DOHH2 (cell line): ENCODE results near the gene SLC26A6.

Source experiments
- H3F3A ChIP-seq: fragments of 200-600 bp; sonication (generic), shearing (Covaris generic); 2 replicates; pipeline ENCODE4 v1.6.0; 2016; ENCODE audit warnings: antibody characterized with exemption, mild to moderate bottlenecking; ENCODE audit not compliant: control insufficient read depth, insufficient read depth
- H3K27ac ChIP-seq: fragments of 200-600 bp; sonication (generic); 2 replicates; pipeline ENCODE4 v1.5.1; 2014; ENCODE audit warnings: low read depth, mild to moderate bottlenecking, low read length, moderate library complexity
- H3K27me3 ChIP-seq: fragments of 200-600 bp; sonication (generic); 2 replicates; pipeline ENCODE4 v1.6.1; 2014; ENCODE audit warnings: mild to moderate bottlenecking, low read length, mixed read lengths; ENCODE audit not compliant: control insufficient read depth
- H3K36me3 ChIP-seq: fragments of 200-600 bp; sonication (generic); 2 replicates; pipeline ENCODE4 v1.6.1; 2014; ENCODE audit warnings: mild to moderate bottlenecking, low read length, moderate library complexity, mixed read lengths; ENCODE audit not compliant: control insufficient read depth
- H3K4me1 ChIP-seq: fragments of 200-600 bp; sonication (generic); 2 replicates; pipeline ENCODE4 v1.6.1; 2014; ENCODE audit warnings: mild to moderate bottlenecking, low read length, mixed read lengths; ENCODE audit not compliant: control insufficient read depth
- H3K4me2 ChIP-seq: fragments of 200-600 bp; sonication (generic); 2 replicates; pipeline ENCODE4 v1.6.0; 2014; ENCODE audit warnings: mild to moderate bottlenecking, low read length, moderate library complexity
- H3K4me3 ChIP-seq: fragments of 200-600 bp; sonication (generic); 2 replicates; pipeline ENCODE4 v1.5.1; 2014; ENCODE audit warnings: mild to moderate bottlenecking, low read length, mixed read lengths
- H3K79me2 ChIP-seq: fragments of 200-600 bp; sonication (generic); 2 replicates; pipeline ENCODE4 v1.6.1; 2014; ENCODE audit warnings: mild to moderate bottlenecking, low read length, mixed read lengths; ENCODE audit not compliant: control insufficient read depth
- H3K9me2 ChIP-seq: fragments of 200-600 bp; sonication (generic); replicated peaks from 2 replicates; pipeline ENCODE4 v1.6.1; 2014; ENCODE audit warnings: mild to moderate bottlenecking, low read length, mixed read lengths; ENCODE audit not compliant: control insufficient read depth
- H3K9me3 ChIP-seq: fragments of 200-600 bp; sonication (generic); 2 replicates; pipeline ENCODE4 v1.6.1; 2014; ENCODE audit warnings: antibody characterized with exemption, low read length, mixed read lengths; ENCODE audit not compliant: control insufficient read depth, insufficient read depth
- H4K20me1 ChIP-seq: fragments of 200-600 bp; sonication (generic); 2 replicates; pipeline ENCODE4 v1.6.0; 2014; ENCODE audit warnings: low read depth, mild to moderate bottlenecking, antibody characterized with exemption, low read length, moderate library complexity; ENCODE audit not compliant: control insufficient read depth, insufficient read depth
- EZH2phosphoT487 ChIP-seq: fragments of 200-600 bp; sonication (generic); IDR thresholded peaks from 2 replicates; pipeline ENCODE4 v1.6.1; 2017; ENCODE audit warnings: borderline replicate concordance, mild to moderate bottlenecking, antibody characterized with exemption, low read length, moderate library complexity, mixed read lengths
- TF ChIP-seq, protein P1 (sequence below): fragments of 200-600 bp; sonication (generic); IDR thresholded peaks from one replicate; pipeline ENCODE4 v1.5.1; 2014; ENCODE audit warnings: antibody characterized with exemption, mild to moderate bottlenecking, low read depth, low read length; ENCODE audit not compliant: poor library complexity, severe bottlenecking

Gene SLC26A6

DNA sequence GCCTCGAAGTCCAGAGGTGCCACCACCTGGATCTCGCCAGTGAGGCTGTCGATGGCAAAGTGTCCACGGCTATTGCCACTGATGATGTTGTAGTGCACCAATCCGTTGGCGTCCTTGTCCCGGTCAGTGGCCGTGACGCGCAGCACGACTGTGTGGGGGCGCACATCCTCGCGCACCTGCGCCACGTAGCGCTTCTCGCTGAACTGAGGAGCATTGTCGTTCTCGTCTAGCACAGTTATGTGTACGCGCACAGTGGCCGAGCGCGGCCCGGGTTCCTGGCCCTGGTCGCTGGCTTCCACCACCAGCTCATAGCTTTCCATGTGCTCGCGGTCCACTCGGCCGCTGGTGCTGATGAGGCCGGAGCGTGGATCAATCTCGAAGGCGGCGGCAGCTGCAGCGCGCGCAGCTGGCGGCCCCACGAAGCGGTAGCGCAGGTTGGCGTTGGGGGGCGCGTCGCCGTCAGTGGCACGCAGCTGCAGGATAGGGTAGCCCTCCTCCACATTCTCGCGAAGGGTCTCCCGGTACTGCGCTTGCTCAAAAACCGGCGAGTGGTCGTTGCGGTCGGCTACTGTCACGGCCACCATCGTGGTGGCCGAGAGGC is 25.6 kb upstream of the SLC26A6 start:
- Histone ChIP-seq H3K79me2 (no peaks in the 10 kb centered on the region), H3K4me1 (peaks cover 16% of the 10 kb centered on the region), H3K36me3 (no peaks in the 10 kb centered on the region), H3K27me3 (no peaks in the 10 kb centered on the region), H3K27ac (no peak overlapping the region), H3K9me3 (no peaks in the 10 kb centered on the region), H3K4me3 (peak overlapping the region; percentile 64), H4K20me1 (0 out of 2 replicates have a peak, but pooled peaks cover 3% of the 10 kb centered on the region), H3K9me2 (no peaks in the 10 kb centered on the region), H3F3A (no peaks in the 10 kb centered on the region), H3K4me2 (peak overlapping the region; percentile 63)
- TF ChIP-seq, protein P1, sequence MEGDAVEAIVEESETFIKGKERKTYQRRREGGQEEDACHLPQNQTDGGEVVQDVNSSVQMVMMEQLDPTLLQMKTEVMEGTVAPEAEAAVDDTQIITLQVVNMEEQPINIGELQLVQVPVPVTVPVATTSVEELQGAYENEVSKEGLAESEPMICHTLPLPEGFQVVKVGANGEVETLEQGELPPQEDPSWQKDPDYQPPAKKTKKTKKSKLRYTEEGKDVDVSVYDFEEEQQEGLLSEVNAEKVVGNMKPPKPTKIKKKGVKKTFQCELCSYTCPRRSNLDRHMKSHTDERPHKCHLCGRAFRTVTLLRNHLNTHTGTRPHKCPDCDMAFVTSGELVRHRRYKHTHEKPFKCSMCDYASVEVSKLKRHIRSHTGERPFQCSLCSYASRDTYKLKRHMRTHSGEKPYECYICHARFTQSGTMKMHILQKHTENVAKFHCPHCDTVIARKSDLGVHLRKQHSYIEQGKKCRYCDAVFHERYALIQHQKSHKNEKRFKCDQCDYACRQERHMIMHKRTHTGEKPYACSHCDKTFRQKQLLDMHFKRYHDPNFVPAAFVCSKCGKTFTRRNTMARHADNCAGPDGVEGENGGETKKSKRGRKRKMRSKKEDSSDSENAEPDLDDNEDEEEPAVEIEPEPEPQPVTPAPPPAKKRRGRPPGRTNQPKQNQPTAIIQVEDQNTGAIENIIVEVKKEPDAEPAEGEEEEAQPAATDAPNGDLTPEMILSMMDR: no peak
- TF ChIP-seq EZH2phosphoT487: no peak

DNA sequence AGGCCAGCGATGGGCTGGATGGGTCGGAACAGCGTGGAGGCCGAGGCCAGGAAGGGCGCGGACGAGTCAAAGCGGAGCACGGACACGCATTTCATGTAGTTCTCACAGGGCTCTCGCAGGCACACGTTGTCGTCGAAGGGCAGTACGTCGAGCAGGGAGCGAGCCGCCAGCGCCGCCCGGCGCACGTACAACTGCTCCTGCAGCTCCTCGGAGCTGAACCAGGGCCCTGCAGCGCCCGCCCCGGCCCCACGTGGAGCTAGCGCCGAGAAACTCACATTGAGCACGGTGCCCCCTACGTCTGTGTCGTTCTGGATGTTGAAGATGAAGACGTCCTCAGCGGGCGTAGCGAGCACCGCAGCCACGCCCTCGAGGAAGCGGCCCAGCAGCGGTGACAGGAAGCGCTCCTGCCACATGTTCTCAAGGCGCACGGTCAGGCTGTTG is 21.6 kb upstream of the SLC26A6 start:
- Histone ChIP-seq H3K27ac (no peak overlapping the region), H3K27me3 (no peaks in the 10 kb centered on the region), H3K4me3 (peak overlapping the region; percentile 82), H3K9me2 (no peaks in the 10 kb centered on the region), H3K4me2 (peak overlapping the region; percentile 75), H3F3A (no peaks in the 10 kb centered on the region), H3K4me1 (peaks cover 38% of the 10 kb centered on the region), H3K36me3 (no peaks in the 10 kb centered on the region), H4K20me1 (0 out of 2 replicates have a peak, but pooled peaks cover 3% of the 10 kb centered on the region), H3K9me3 (no peaks in the 10 kb centered on the region), H3K79me2 (no peaks in the 10 kb centered on the region)
- TF ChIP-seq EZH2phosphoT487: no peak
- TF ChIP-seq, protein P1: no peak

DNA sequence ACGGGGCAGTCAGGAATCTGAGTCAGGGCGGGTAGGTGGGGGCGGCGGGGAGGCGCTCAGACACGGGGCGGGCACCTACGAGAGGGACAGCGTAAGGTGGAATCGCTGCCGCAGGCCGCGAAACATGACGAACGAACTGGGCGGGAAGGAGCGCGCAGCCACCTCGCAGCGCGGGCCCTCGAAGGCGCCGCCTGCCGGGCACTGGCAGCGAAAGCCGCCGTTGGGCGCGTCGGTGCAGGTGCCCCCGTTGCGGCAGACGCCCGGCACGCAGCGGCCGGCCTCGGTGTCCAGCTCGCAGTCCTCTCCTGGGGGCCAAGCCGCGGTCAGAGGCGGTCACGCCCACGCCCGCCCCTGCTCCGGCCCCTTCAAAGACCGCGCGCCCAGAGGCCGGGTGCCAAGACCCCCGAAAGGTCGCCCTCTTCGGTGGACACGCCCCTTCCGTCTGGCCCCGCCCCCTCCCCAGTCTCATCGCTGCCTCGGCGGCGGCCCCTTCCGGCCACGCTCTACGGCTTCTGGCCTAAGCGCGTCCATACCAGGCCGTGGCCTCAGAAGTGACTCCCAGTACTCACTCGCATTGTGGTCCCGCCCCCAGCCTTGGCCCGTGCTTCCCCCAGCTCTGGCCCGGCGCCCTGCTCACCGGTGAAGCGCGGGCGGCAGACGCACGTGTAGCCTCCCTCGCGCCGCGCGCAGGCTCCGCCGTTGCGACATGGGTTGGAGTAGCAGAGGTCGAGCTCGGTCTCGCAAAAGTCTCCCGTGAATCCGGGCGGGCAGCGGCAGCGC is 21.0 kb upstream of the SLC26A6 start:
- Histone ChIP-seq H3K4me2 (peak overlapping the region; percentile 75), H3K4me3 (peak overlapping the region; percentile 82), H3K36me3 (no peaks in the 10 kb centered on the region), H3K4me1 (peaks cover 34% of the 10 kb centered on the region), H3K79me2 (no peaks in the 10 kb centered on the region), H4K20me1 (0 out of 2 replicates have a peak, but pooled peaks cover 3% of the 10 kb centered on the region), H3F3A (no peaks in the 10 kb centered on the region), H3K27ac (peak overlapping the region; percentile 25), H3K9me2 (no peaks in the 10 kb centered on the region), H3K27me3 (no peaks in the 10 kb centered on the region), H3K9me3 (no peaks in the 10 kb centered on the region)
- no peak for TF ChIP-seq EZH2phosphoT487
- TF ChIP-seq, protein P1: peak; percentile 69
